DMS 273 treated with DMSO at 0.1 percent for 48 hours (cell line): ENCODE data around the gene GFM2.
"Not testable (repeated sequence)": the region's sequence is repeated elsewhere in the genome, so short reads cannot be mapped to it uniquely, and the experiment has no call there.

Experiments
- DNase-seq: peaks from one replicate; lab custom pipeline; 2025; lab: John Stamatoyannopoulos, UW

Gene GFM2

DNA sequence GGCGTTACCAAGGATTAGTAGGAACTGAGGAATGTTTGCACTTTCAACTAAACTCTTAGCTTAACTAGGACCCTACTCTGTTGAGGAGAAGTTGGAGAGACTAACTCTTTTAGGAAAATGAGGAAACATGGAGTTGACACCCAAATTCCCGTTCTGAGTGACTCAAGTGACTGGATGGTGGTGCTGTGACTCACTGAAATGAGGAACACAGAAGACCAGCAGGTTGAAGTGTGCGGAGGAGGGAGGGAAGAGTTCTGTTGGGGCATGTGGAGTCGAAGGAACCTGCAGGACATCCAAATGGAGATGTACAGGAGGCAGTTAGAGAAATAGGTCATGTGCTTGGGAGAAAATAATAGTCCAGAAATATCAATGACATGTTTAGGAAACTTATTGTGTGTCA lies 73.7 kb downstream of the GFM2 start:
- DNase-seq = no peak

- DNase-seq = no peak
Measured at GRCh38 chr5:74686962-74687751, 79.8 kb downstream of the GFM2 start.

DNA sequence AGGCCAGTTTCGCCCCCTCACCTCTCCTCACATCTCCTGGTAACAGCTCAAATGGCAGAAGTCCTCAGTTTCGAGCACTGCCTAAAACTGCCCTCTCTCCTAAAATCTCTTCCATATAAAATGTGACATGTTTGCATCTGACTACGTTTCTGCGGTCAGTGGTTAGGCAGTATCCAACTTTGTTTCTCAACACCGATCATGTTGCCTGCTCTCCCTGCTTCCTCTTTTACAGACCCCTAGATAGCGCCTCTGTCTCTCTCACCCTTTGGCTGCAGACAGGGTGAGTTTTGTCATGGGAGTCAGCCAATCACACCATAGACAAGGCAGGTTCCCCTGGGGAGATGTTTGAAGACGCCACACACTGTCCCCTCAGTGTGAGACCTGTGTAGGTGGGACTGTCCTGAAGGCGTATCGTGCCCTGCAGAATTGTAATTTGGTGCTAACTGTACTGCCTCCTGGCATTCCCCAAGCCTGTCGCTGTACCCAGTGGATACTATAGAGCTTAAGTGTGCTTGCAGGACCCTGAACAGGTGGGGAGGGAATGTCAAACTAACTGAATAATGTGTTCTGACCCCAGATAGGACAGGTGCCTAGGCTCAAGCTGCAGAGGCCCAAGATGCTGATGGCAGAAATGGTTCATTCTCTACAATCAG lies 80.8 kb downstream of the GFM2 start:
- DNase-seq = no peak

DNA sequence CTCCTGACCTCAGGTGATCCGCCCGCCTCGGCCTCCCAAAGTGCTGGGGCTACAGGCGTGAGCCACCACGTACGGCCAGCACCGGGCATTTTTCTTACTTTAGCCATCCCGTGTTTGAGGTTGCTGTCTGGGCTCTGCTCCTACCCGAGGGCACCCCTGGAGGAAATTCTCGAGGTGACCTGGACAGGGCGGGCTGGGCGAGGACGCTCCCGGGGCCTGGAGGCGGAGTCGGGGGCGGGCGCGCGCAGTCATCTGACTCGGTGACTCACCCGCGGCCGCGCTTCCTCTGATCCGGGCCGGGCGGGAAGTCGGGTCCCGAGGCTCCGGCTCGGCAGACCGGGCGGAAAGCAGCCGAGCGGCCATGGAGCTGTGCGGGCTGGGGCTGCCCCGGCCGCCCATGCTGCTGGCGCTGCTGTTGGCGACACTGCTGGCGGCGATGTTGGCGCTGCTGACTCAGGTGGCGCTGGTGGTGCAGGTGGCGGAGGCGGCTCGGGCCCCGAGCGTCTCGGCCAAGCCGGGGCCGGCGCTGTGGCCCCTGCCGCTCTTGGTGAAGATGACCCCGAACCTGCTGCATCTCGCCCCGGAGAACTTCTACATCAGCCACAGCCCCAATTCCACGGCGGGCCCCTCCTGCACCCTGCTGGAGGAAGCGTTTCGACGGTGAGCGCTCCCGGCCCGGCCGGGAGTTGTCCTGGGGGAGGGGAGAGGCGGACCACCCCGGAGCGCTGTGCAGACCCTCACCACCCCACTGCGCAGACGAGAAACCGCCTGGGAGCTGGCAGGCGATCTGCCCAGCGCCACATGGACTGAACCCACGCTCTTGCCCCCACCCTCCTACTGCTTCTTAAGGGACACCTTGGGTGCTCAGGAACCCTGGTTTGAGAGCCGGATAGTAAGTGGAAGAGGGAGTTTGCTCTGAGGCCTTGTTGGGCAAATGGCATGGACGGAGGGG lies 81.7 kb downstream of the GFM2 start, which contains the start of gene HEXB:
Gene HEXB (plus strand): TSS at position 334 of the 952 bp plus-strand sequence. CDS start 28 bp downstream, at position 362.
- DNase-seq = peak; percentile 28

DNA sequence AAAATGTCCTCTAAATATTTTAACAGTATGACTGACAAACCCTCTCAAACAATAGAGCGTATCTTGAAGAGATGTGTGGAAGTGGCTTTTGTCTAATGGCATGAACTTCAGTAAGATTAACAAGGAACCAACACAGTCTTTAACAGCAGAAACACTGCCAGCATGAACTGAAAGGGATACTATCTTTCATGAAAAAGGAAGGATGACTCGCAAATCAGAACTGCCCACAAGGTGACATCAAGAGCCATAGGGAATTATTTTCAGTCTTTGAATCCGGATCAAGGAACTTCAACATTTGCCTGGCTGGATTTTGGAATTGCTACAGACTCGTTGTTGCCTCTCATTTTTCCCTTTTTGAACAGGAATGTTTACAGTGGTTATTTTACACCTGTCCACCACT lies 87.0 kb downstream of the GFM2 start:
- DNase-seq = no peak

GRCh38 chr5:74679300-74679699 lies 87.6 kb downstream of the GFM2 start:
- DNase-seq = not testable (repeated sequence)

DNA sequence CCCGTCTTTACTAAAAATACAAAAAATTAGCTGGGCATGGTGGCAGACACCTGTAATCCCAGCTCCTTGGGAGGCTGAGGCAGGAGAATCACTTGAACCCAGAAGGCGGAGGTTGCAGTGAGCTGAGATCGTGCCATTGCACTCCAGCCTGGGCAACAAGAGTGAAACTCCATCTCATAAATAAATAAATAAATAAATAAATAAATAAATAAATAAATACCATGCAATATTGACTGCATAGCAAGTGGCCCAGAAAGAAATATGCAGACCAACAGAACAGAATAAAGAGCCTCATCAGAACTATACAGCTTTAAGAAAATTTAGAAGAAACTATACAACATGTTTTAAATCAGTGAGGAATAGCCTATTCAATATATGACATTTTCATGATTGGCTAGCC lies 88.8 kb downstream of the GFM2 start:
- DNase-seq = not testable (repeated sequence)

DNA sequence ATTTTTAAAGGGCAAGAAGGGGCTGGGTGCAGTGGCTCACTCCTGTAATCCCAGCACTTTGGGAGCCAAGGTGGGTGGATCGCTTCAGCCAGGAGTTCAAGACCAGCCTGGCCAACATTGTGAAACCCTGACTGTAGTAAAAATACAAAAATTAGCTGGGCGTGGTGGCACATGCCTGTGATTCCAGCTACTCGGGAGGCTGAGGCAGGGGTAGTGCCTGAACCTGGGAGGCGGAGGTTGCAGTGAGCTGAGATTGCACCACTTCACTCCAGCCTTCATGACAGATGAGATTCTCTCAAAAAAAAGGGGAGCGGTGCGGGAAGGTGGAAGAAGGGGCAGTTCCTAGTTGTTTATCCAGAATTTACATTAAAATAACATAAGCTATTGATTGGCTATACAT lies 90.5 kb downstream of the GFM2 start:
- DNase-seq = not testable (repeated sequence)

DNA sequence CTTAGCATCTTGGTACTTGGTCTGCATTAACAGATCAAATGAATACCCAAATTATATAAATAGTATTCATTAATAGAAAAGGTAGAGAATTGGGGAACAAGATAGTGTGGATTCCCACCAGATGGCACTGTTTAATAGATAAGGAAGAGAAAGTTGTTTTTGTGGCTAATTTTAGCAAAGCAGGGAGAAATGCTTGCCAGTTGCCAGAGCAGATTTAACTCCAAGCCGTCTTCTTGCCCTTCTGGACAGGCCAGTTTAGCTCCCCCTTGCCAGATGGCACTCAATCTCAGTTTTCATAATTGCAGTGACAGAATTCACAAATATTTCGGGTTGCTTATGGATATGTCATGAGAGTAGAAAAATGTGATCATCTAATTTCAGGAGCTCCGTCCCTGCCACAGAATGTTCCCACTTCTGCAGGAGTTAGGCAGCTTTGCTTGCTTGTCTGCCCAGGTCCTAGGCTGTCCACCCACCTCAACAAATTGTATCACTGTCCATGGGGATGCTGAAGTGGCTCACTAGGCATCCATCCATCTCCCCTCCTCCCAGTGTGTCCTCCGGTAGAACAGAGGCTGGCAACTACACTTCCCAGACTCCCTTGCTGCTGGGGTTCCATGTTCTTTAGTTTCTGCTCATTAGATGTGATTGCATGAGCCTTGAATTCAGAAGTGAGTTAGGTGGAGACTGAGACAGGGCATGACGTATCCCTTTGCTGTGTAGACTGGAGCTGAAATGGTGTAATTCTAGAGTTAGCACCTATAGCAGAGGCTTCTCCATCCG lies 93.7 kb downstream of the GFM2 start:
- DNase-seq = peak; percentile 80

- DNase-seq = no peak
Measured at GRCh38 chr5:74672215-74672877, 94.6 kb downstream of the GFM2 start.
